ENCODE data around the gene ACOT7.
"Not testable (repeated sequence)": the region's sequence is repeated elsewhere in the genome, so short reads cannot be mapped to it uniquely, and the experiment has no call there.

The ACOT7 gene

DNA sequence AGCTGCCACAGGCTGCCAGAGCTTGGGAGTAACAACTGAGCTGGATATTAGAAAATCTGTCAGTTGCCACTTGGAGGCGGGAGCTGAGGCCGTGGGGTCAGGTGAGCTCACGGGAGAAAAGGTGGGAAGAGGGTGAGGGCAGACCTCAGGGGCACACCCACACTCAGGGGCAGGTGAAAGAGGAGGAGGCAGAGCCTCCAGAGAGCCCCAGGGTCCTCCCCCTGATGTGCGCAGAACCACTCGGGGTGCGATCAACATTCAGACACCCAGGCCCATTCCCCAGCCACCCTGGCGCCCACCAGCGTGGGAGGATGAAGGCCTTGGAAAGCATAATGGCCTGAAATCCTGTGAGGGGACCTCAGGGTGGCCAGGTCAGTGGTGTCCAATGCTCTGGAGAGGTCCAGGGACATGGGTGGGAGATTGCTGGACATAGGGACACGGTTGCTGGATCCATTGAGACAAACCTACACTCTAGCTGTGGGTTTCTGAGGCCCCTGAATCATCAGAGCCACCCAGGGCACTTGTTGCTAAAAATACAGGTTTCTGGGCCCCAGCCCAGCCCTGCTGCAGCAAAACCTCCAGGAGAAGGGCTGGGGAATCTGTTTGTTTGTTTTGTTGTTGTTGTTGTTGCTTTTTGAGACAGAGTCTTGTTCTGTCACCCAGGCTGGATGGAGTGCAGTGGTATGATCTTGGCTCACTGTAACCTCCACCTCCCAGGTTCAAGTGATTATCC is 83.3 kb downstream of the ACOT7 start:
- no peak for DNase-seq (ENCODE audit: low read depth)

DNA sequence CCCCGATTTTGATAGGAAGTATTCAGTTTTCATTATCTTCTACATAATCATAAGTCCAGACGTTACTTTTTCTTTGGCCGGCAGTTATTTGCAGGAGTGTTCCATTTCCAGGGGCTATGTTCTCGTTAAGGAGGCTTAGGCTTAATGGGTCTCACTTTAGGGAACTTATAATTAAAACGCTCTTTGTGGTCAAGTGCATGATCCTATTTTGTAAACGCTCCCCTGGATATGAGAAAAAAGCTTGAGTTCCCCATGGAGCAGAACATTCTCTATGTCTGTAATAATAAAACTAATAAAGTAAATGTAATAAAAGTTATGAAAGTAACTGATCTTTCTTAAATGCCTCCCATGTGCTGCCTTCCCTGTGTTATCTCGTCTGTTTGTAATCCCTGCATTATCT is 84.0 kb downstream of the ACOT7 start:
- no peak for DNase-seq (ENCODE audit: low read depth)

DNA sequence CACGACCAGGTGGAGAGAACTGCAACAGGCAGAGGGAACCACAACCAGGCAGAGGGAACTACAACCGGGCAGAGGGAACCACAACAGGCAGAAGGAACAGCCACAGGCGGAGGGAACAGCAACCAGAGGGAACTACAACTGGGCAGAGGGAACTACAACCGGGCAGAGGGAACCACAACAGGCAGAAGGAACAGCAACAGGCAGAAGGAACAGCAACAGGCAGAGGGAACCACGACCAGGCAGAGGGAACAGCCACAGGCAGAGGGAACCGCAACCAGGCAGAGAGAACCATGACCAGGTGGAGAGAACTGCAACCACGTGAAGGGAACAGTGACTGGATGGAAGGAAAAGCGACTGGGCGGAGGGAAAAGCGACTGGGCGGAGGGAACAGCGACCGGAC is 85.1 kb downstream of the ACOT7 start:
- no peak for DNase-seq (ENCODE audit: low read depth)

DNA sequence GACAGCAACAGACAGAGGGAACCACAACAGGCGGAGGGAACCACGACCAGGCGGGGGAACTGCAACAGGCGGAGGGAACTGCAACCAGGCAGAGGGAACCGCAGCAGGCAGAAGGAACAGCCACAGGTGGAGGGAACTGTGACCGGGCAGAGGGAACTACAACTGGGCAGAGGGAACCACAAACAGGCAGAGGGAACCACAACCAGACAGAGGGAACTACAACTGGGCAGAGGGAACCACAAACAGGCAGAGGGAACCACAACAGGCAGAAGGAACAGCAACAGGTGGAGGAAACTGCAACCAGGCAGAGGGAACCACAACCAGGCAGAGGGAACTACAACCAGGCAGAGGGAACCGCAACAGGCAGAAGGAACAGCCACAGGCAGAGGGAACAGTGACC is 85.9 kb downstream of the ACOT7 start:
- DNase-seq (ENCODE audit: low read depth), result not testable (repeated sequence)

DNA sequence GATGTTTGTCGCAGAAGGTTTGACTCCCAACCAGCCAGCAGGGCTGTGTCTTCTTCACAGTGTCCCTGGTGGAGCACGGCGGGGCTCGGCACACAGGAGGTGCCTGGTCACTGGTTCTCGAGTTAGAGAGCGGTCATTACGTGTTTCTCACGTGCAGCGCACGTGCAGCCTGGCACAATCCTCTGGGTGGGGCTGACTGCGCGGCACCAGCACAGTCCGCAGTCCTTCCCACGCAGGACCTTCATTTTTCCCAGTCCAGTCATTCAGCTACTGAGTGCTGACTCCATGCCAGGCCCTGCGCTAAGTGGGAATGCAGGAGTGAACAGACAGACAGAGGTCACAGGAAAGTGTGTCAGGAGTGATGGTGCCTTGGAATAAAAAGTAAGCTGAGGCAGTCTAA is 86.5 kb downstream of the ACOT7 start:
- DNase-seq (ENCODE audit: low read depth), result no peak

DNA sequence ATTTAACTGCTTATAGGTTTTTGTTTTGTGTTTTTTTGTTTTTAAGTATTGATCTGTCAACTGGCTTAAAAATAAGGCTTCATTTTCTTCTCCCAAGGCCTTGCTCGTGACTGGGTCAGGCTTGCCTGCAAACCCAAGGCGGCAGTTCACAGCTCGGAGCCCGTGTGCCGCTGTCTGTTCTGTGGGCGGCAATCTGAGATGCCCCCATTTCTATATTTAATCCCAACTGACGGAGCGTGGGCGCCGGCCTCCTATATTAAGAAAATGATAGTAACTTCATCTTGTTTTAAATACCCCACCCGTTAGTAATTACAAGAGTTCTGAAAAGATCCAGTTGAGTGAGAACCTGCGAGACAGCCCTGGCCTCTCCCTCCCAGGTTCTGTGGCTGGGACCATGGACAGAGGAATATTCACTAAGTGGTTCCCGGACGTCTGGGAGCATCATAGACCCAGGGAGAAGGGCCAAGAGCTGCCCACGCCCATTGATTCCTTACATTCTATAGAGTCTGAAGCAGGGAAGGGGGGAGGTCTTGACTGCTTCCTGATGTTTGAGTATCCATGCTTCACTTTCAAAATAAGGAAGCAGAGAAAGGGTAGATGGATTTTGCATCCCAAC is 90.1 kb downstream of the ACOT7 start:
- DNase-seq (ENCODE audit: low read depth), result no peak

DNA sequence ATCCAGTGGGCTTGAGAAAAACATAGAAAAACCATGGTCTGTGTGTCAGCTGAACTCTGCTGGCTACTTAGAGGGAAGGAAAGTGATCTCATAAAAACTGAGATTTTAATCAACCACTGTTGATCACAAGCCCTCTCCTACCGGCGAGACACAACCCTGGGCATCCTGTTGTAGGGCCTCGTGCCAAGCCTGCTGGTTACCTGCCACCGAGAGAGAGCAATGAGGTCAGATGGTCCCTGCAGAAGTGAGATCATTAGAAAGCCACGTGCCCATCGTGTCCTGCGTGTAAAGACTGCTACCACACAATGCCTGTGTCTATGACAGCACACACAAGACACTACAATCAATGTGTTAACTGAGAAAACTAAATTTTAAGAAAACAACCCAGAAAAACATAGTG is 91.0 kb downstream of the ACOT7 start:
- DNase-seq (ENCODE audit: low read depth), result no peak

DNA sequence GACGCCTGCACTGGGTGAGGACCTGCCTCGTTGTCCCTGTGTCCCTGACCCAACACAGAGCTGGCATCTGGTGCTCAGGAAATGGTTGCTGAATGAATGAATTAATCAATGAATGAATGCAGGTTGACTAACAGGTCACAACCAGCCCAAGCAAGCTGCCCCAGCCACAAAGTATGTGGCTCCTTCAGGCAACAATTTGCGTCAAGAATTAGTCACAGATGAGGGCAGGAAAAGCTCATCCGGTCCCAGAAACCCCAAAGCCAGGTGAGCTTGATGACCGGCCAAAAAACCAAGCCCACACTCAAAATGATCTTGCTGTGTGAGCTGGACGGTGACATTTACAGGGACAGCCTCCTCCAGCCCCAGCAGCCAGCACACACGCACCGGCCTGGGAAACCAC is 92.0 kb downstream of the ACOT7 start:
- no peak for DNase-seq (ENCODE audit: low read depth)

DNA sequence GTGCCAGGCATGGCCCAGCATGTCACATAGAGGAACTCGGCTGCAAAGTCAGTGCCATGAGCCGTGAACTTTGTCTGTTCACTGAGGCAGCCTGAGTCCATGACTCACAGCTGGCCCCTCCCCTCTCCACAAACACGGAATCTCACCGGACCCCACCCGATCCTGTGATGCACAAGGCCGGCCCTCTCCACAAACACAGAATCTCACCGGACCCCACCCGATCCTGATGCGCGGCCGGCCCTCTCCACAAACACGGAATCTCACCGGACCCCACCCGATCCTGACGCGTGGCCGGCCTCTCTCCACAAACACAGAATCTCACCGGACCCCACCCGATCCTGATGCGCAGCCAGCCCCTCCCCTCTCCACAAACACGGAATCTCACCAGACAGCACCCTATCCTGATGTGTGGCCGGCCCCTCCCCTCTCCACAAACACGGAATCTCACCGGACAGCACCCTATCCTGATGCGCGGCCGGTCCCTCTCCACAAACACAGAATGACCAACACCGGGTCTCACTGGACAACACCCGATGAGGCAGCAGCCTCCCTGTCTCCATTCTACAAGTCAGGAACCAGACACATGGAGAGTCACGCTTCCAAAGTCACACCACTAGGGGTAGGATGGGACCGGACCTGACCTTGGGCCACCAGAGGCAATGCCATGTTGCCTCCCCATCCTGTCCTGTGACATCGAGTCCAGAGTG is 93.1 kb downstream of the ACOT7 start:
- DNase-seq (ENCODE audit: low read depth), result no peak

DNA sequence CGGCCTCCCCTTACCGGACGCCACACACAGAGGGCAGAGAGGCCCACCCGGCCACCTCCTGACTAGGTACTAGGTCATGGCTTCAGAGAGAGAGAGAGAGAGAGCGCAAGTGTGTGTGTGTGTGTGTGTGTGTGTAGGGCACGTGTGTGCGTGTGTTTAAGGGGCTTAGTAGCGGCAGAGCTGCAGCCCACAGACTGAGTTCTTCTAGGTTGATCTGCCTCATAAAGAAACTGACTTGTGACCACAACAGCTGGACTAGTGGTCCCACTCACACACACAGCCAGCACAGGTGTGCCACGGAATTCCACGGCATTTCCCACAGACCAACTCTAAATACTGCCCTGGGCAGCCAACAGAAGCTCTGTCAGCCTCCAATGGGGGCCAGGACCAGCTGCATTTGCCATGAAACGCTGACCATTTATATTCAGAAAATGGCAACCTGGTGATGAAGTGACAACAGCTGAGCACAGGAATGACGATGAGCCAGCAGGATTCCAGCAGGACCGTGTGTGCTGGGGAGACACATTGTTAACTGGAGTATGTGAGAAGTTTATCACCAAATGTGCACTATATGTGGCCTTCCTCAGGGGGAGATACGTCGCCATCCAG is 93.9 kb downstream of the ACOT7 start:
- DNase-seq (ENCODE audit: low read depth), result no peak

DNA sequence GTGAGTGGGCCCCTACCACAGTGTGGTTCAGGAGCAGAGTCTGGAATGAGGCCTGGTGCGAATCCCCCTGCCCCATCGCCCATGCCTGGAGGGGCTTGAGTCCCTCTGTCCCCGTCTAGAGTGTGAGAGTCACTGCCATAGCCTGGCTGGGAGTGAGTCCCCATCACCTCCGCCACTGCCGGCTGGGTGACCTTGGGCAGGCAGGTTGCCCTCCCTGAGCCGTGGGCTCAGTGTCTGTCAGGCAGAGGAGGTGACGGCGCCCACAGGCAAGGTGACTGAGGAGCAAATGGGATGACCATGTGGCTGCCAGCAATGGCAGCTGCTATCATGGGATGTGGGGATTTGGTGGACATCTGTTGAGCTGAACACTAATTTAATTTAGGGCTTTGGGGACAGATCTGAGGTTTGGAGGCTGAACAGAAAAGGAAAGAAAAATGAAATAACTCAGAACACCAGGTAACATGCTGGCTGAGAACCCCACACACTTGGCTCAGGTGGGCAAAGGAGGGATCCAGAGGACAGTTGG is 94.6 kb downstream of the ACOT7 start:
- no peak for DNase-seq (ENCODE audit: low read depth)

DNA sequence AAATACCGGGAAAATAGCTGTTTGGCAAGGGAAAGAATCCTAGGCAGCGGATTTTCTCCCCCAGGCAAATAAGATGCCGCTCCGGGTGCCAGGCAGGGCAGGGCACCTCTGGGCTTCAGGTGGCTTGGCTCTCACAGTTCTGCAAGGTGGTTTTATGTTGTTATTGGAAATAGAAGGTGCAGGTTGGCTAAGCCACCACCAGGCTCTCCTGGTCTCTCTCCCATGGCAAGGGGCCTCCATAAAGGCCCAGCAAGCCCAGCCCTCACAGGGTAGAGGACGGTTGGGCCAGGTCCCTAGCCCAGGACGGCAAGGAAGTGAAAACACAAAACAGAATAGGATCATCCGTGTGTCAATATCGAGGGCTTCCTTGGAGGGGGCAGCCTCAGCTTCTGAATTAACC is 95.0 kb downstream of the ACOT7 start:
- no peak for DNase-seq (ENCODE audit: low read depth)

DNA sequence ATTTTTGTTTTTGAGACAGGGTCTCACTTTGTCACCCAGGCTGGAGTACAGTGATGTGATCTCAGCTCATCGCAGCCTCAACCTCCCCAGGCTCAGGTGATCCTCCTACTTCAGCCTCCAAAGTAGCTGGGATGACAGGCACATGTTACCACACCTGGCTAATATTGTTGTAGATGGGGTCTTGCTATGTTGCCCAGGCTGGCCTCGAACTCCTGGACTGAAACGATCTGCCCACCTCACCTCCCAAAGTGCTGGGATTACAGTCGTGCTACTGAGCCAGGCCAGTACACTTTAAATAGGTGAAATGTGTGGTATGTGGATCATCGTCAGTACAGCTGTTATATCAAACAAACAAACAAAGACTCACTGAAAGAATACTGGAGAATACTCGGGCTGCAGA is 97.7 kb downstream of the ACOT7 start:
- DNase-seq (ENCODE audit: low read depth), result no peak

DNA sequence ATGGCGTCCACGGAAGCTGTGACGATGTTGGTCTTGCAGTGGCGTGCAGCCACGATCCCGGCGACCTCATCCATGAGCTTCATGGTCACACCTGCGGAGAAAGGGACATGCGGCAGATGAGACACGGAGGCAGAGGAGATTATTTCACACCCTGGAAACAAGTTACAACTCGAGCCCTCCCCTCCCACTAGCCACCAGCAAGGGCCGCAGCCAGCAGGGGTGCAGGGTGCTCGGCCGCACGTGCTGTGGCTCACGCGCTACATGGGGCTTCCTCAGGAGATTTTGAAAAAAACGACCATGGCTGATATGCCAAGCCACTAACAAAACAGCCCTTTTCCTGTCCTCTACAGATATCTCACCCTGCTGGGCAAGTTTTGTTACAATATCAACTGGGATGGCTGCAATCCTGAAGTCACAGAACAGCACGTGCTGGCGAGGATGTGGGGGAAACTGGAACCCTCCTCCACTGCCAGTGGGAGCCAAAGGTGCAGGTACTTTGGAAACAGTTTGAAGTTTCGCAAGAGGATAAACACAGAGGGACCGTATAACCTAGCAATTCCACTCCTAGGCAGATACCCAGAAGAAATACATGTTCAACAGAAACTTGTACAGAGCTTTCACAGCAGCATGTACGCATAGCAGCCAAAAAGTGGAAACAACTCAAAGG is 98.5 kb downstream of the ACOT7 start:
- DNase-seq (ENCODE audit: low read depth), result no peak

DNA sequence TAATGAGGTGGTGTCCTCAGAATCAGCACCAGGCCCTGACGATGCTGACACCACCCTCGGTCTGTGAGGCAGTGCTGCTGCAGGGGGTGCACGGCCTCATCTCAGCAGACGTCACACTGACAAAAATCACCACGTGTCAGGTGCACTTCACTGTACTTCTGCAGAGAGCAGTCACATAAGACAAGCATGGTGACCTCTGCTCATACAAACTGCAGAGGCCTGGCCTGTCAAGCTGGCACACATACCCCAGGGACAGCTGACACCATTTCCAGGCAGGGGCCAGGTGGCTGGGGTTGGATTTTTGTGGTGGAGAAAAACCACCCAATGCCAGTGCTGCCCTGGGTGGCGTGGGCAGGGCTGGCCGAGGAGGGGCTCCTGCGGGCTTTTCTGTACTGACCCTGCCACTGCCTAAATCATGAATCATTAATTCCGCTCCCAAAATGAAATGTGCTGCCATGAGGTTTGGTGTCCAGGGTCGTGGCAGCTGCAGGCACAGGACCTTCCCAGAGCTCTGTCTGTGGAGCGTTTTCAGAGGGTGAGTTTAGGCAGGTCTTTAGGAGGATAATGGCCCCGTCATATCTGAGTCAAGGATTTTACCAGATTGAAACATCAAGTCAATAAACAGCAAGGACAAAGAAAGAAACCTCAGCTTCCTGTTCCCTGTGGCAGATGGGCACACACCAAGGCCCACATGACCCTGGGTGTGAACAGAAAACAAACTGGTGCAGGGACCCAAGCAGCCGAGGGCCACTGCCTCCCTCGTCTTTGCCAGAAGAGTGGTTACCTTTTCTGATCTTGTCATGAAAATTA is 99.3 kb downstream of the ACOT7 start:
- no peak for DNase-seq (ENCODE audit: low read depth)

DNA sequence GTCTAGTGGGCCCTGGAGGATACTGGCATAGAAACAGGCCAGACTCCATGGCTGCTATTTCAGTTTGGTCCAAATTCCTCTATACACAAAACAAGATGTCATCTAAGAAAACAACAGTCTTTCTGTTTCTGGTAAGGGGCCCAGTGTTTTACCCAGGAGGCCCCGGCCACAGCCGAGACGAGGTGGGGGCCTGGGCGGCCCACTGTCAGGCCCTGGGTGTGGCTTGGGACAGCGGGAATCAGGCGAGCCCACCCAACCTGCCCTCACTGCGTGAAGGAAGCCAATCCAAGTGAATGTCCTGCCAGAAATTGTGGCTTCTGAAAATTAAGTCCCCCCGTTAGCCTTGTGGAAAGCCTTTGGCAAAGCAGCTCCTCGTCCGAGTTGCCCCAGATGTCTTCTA is 101.5 kb downstream of the ACOT7 start:
- DNase-seq (ENCODE audit: low read depth), result no peak

DNA sequence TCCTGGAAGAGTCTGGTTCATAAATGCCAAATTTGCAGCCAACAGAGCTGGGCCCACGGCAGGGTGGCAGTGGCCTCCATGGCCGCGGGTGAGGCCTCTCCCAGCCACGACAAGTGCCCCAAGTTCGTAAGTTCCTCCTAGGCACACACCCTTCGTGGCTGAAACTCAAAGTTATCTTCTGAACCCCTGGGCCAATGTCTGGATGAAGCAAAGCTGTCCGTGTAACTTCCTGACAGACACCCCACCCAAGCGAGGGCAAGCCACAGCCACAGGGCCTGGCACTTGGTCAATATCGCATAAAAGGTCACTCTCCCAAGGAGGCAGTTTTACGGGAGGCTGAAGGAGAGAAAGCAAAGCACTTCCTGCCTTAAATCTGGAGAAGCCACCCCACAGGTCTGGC is 104.9 kb downstream of the ACOT7 start:
- no peak for DNase-seq (ENCODE audit: low read depth)

DNA sequence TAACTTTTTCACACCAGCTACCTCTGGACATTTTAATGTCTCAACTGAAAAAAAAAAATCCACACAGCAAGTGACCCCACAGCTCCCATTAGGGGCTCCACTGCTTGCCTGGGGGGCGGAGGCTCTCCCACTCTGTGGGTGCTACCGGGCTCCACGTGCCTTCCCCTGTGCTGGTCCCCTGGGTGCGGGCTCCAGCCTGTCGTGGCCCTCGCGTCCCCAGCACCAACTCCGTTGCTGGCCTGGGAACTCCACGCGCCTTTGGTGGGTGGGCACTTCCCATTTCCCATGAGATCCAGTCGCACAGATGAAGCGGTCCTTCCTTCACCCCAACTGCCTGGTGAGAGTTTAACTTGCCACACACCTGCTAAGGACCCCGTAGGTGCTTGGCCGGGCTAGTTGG is 105.5 kb downstream of the ACOT7 start:
- DNase-seq (ENCODE audit: low read depth), result no peak

DNA sequence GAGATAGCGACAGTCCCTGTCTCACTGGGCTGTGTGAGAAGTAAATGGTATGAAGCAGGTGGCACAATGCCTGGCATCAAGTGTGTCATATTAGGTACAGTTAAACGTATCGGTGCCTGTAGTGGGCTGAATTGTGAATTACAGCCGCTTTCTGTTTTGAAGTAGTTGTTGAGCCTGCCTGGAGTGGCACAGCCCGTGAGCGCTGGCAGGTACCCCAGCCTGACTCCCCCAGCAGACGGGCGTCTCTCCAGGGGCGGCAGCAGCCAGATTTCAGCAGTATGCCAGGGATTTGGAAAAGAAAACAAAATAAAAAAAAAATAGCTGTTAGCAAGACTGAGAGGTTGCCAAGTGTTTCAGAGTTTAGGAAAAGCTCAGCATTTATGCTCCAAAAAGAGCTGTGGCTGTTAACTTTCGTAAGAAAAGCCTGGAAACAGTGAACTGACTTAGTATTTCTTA is 106.1 kb downstream of the ACOT7 start:
- no peak for DNase-seq (ENCODE audit: low read depth)

DNA sequence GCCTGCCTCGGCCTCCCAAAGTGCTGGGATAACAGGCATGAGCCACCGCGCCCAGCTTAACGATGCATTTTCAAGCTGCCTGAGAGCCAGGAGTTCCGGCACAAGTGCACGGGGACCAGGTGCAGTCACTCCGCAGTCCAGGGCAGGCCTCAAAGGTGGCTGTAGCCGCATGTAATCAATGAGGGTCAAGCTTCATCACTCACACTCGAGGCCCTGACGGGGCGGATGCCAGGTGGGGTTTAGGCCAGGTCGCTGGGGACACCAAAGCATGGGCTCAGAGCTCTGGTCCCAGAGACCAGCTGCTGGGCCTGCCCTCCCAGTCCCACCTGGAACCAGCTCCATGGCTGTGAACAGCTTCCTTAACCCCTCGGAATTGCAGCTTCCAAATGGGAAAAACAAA is 106.5 kb downstream of the ACOT7 start:
- no peak for DNase-seq (ENCODE audit: low read depth)

DNA sequence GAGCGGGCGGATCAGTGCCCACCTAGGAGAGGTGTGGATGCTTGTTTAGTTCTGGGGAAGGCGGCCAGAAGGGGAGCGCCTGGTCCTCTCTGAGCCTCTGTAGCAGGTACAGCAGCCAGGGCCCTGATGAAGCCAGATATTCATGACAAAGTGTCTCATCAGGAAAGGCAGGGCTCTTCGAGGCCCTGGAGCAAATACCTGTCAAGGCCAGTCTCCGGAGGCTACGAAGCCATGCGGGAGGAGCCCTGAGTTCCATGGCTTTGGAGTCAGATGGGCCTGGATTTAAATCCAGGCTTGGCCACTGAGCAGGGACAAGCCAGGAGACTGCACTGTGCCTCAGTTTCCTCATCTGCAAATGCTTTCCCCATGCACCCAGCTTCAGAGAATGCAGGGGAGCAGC is 107.3 kb downstream of the ACOT7 start:
- DNase-seq (ENCODE audit: low read depth), result no peak

Measured in activated T-helper 1 cell treated with Interleukin-2 at 50 U/mL for 16 hours (primary cell).